Ishikawa (cell line): ENCODE measurements around the gene GDAP2.

Experiments
- CEBPB ChIP-seq: IDR thresholded peaks from 2 replicates; pipeline ENCODE4 v1.6.1; 2012
- CREB1 ChIP-seq: IDR thresholded peaks from 2 replicates; pipeline ENCODE4 v1.6.1; 2012; ENCODE audit warnings: low read depth
- EGR1 ChIP-seq: IDR thresholded peaks from 2 replicates; pipeline ENCODE4 v1.6.1; 2012
- EP300 ChIP-seq: IDR thresholded peaks from 2 replicates; pipeline ENCODE4 v1.6.1; 2012; ENCODE audit warnings: borderline replicate concordance
- MAX ChIP-seq: IDR thresholded peaks from 2 replicates; pipeline ENCODE4 v1.6.1; 2012
- NFIC ChIP-seq: IDR thresholded peaks from 2 replicates; pipeline ENCODE4 v1.6.1; 2012
- RAD21 ChIP-seq: IDR thresholded peaks from 2 replicates; pipeline ENCODE4 v1.6.1; 2012; ENCODE audit warnings: low read depth
- REST ChIP-seq: IDR thresholded peaks from 2 replicates; pipeline ENCODE4 v1.6.1; 2012; ENCODE audit warnings: low read depth, mild to moderate bottlenecking
- TAF1 ChIP-seq: IDR thresholded peaks from 2 replicates; pipeline ENCODE4 v1.6.1; 2012; ENCODE audit warnings: low read depth, mild to moderate bottlenecking
- TCF12 ChIP-seq: IDR thresholded peaks from 2 replicates; pipeline ENCODE4 v1.6.1; 2012; ENCODE audit warnings: low read depth
- TEAD4 ChIP-seq: IDR thresholded peaks from 2 replicates; pipeline ENCODE4 v1.6.1; 2012
- YY1 ChIP-seq: IDR thresholded peaks from 2 replicates; pipeline ENCODE4 v1.6.1; 2012; ENCODE audit warnings: low read depth
- ZBTB7A ChIP-seq: IDR thresholded peaks from 2 replicates; pipeline ENCODE4 v1.6.1; 2012; ENCODE audit warnings: low read depth
- TF ChIP-seq, protein P1 (sequence below): IDR thresholded peaks from 2 replicates; pipeline ENCODE4 v1.6.1; 2012

GRCh38 chr1:117817629-117818028 lies 111.8 kb downstream of the GDAP2 start:
- TF ChIP-seq YY1 (no peak), EGR1 (no peak), REST (no peak), TCF12 (no peak), CEBPB (no peak), RAD21 (no peak), EP300 (no peak), ZBTB7A (no peak), CREB1 (no peak), MAX (no peak), TEAD4 (no peak), NFIC (no peak), TAF1 (no peak)
- TF ChIP-seq, protein P1, sequence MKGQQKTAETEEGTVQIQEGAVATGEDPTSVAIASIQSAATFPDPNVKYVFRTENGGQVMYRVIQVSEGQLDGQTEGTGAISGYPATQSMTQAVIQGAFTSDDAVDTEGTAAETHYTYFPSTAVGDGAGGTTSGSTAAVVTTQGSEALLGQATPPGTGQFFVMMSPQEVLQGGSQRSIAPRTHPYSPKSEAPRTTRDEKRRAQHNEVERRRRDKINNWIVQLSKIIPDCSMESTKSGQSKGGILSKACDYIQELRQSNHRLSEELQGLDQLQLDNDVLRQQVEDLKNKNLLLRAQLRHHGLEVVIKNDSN: no peak
